HepG2 (cell line): ENCODE measurements around the gene WDR62. TPM values are rescaled to one million over a fixed set of nuclear protein-coding genes. Genes with fewer than 3 reads are reported as not detected.

Experiments used
- AKNA ChIP-seq: sonication (generic); formaldehyde crosslinking; IDR thresholded peaks from 2 replicates; pipeline ENCODE4 v1.4.0; 2020; ENCODE audit warnings: missing genetic modification reagents, borderline replicate concordance
- CCDC6 ChIP-seq: sonication (generic); formaldehyde crosslinking; IDR thresholded peaks from 2 replicates; pipeline ENCODE4 v1.8.1; 2022; ENCODE audit warnings: mild to moderate bottlenecking, missing genetic modification reagents, moderate library complexity
- HMGXB4 ChIP-seq, 2 experiments: sonication (generic) in 1 of 2; formaldehyde crosslinking in 1 of 2; IDR thresholded peaks; 2 replicates each; pipeline versions ENCODE4 v1.4.0 to v1.6.1; 2018 to 2020; ENCODE audit warnings: missing genetic modification reagents in 2 of 2, borderline replicate concordance in 1 of 2, low read depth in 1 of 2, mild to moderate bottlenecking in 1 of 2, missing biosample characterization in 1 of 2
- KLF15 ChIP-seq: sonication (generic); formaldehyde crosslinking; IDR thresholded peaks from 2 replicates; pipeline ENCODE4 v1.8.1; 2023; ENCODE audit warnings: borderline replicate concordance, mild to moderate bottlenecking, inconsistent platforms, missing genetic modification reagents, mixed read lengths
- MTF1 ChIP-seq: sonication (generic); formaldehyde crosslinking; IDR thresholded peaks from 2 replicates; pipeline ENCODE4 v1.5.0; 2020; ENCODE audit warnings: missing genetic modification reagents
- SMARCC2 ChIP-seq: fragments of 450-650 bp; IDR thresholded peaks from 2 replicates; pipeline ENCODE4 v1.6.1; 2017; ENCODE audit warnings: antibody characterized with exemption, mild to moderate bottlenecking
- SOX5 ChIP-seq: IDR thresholded peaks from 2 replicates; pipeline ENCODE4 v1.6.1; 2016; ENCODE audit warnings: borderline replicate concordance
- TEAD3 ChIP-seq: optimal IDR thresholded peaks from 2 replicates; pipeline ENCODE3; 2016; ENCODE audit warnings: borderline replicate concordance
- ZNF142 ChIP-seq: sonication (generic); formaldehyde crosslinking; IDR thresholded peaks from 2 replicates; pipeline ENCODE4 v1.4.0; 2020; ENCODE audit warnings: missing genetic modification reagents
- ZNF33A ChIP-seq: sonication (generic); formaldehyde crosslinking; IDR thresholded peaks from 2 replicates; pipeline ENCODE4 v1.5.1; 2020; ENCODE audit warnings: missing genetic modification reagents, mild to moderate bottlenecking, moderate library complexity, borderline replicate concordance
- ZNF34 ChIP-seq: sonication (generic); formaldehyde crosslinking; IDR thresholded peaks from 2 replicates; pipeline ENCODE4 v1.4.0; 2020; ENCODE audit warnings: mild to moderate bottlenecking, missing genetic modification reagents, borderline replicate concordance
- ZNF639 ChIP-seq: conservative IDR thresholded peaks from 2 replicates; pipeline ENCODE4 v1.6.1; 2018; ENCODE audit warnings: missing genetic modification reagents
- polyA plus RNA-seq, 8 experiments: library from polyadenylated mRNA; depleted of rRNA in 3 of 8; stranded (reverse) in 7 of 8; unstranded in 1 of 8; fragments of >200 nt; fragmentation: Illumina TruSeq in 4 of 8; extraction: Trizol in 4 of 8; gene quantifications; 2 replicates each; pipeline versions ENCODE4 v1.2.1 to v1.2.3, GENCODE V29; 2011 to 2016; ENCODE audit warnings: low read depth in 4 of 8, missing spikeins in 1 of 8, mixed read lengths in 1 of 8; ENCODE audit not compliant: insufficient read depth in 1 of 8
- total RNA-seq, 5 experiments: library from RNA; depleted of rRNA; stranded (reverse); fragments of >200 nt; fragmentation: Illumina TruSeq; extraction: Trizol; gene quantifications; 2 replicates each; pipeline ENCODE4 v1.2.3, GENCODE V29; 2016; ENCODE audit warnings: low read depth in 1 of 5

The WDR62 gene
- total and polyA plus RNA-seq, 2 of the 13 experiments (the other 11 are each of a cell fraction or from before 2014, with no cell fraction given), result 5.8 to 12.5 TPM

- peak; percentile 75; the same call in 1 of the 2 replicates for TF ChIP-seq ZNF639 (CRISPR knock-in tag)
- no peak for TF ChIP-seq AKNA (CRISPR knock-in tag)
- peak; percentile 73 for TF ChIP-seq TEAD3 (CRISPR knock-in tag)
- TF ChIP-seq CCDC6, result peak; percentile 68; the same call in 1 of the 2 replicates
- TF ChIP-seq ZNF33A, result no peak
- TF ChIP-seq ZNF142 (CRISPR knock-in tag), result 0 out of 2 replicates have a peak, but pooled peaks have one; percentile 44
- TF ChIP-seq SMARCC2, result no peak
- TF ChIP-seq HMGXB4 (CRISPR knock-in tag; IDR thresholded peaks at IDR 0.05; ENCODE audit: borderline replicate concordance in 1 of 2, low read depth in 1 of 2), result peak; percentile 42 to 69
- TF ChIP-seq ZNF34 (CRISPR knock-in tag), result 0 out of 2 replicates have a peak, but pooled peaks have one; percentile 73
- no peak; the same call in 1 of the 2 replicates for TF ChIP-seq MTF1 (CRISPR knock-in tag)
- TF ChIP-seq SOX5 (CRISPR knock-in tag), result no peak
- TF ChIP-seq KLF15 (CRISPR knock-in tag), result peak; percentile 81; the same call in 1 of the 2 replicates
Measured at GRCh38 chr19:36139473-36140303, 85.0 kb downstream of the WDR62 start, which contains the start of gene CAPNS1 (continued).
